Measurements from ENCODE around the gene TMEM248. TPM values are rescaled to one million over a fixed set of nuclear protein-coding genes. Genes with fewer than 3 reads are reported as not detected.
"Not testable (repeated sequence)": the region's sequence is repeated elsewhere in the genome, so short reads cannot be mapped to it uniquely, and the experiment has no call there.

TMEM248 gene
- total RNA-seq, 1 donor: 185 TPM

DNA sequence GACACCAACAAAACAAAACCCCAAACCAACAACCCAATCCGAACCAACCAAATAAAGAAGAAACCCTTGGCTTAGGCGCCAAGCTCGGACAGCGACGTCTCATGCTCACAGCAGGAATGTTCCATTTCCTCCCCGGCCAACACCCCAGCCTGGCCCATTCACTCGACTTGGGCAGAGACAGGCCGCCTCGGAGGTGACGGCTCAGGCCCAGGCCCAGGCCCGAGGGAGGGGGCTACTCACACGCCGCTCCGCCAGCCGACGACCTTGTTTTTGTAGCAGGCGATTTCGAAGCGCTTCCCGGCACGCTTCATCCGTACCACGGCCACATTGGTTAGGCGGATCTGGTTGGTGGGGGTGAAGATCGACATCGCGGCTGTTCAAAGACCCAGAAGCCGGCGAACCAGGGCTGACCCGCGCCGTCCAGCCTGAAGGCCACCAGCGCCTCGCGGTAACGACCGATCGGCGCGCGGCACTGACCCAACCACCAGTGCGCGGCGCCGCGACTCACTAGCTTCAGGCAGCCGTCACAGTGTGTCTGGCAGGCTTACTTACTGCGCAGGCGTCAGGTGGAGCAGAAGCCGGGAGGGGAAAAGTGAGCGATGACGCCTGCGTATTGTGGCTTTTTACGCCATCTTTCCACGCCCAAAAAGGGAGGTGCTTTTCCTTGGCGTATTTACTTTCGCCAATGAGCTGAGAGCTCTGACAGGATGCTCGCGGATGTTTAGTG is 74.2 kb downstream of the TMEM248 start, which contains the start of gene SBDS:
Gene SBDS, minus strand, starts transcription at position 537 of the 727 bp plus-strand sequence. Its CDS starts 169 bp downstream, at position 368.
- DNase-seq (ENCODE audit: low read depth in 2 of 3, low spot score in 2 of 3): peak; percentile 74 to 99 (median 96)

- peak; percentile 88 to 99 (median 98) for DNase-seq (ENCODE audit: low read depth in 2 of 3, low spot score in 2 of 3)
These were observed 75.6 kb downstream of the TMEM248 start, which contains the start of gene TYW1 for GRCh38 chr7:66996444-66997191. TSS of gene TYW1 (plus strand) at chr7:66996833. CDS start at chr7:66996979, 146 bp downstream.

- peak in 1 of 3 donors; percentile 23 for DNase-seq (ENCODE audit: low read depth in 2 of 3, low spot score in 2 of 3)
These were observed 79.7 kb downstream of the TMEM248 start for GRCh38 chr7:67000601-67001258.

GRCh38 chr7:67004145-67004544 is 83.1 kb downstream of the TMEM248 start:
- not testable (repeated sequence) for DNase-seq (ENCODE audit: low read depth in 2 of 3, low spot score in 2 of 3)

GRCh38 chr7:67006965-67007364 is 85.9 kb downstream of the TMEM248 start:
- no peak for DNase-seq (ENCODE audit: low read depth in 2 of 3, low spot score in 2 of 3)

Small RNAs within 50 kb of the gene (small RNA-seq; reads per million reads assigned to genes)
- not detected for gene RF00017
- gene RN7SL43P: not detected
- gene RNU6-1254P: not detected

Other genes with a start within 250 kb of the TMEM248 start
- gene RABGEF1, start 180.5 kb upstream of the TMEM248 start, total RNA-seq: 15.6 TPM
- gene SBDS, start 74.4 kb downstream of the TMEM248 start, total RNA-seq: 23.4 TPM
- gene TYW1, start 75.6 kb downstream of the TMEM248 start, total RNA-seq: 12.7 TPM

Measured in hematopoietic multipotent progenitor cell (in vitro differentiated cells).